Right ventricle myocardium inferior (tissue), 1 donor: ENCODE measurements around the gene CCDC174. TPM values are rescaled to one million over a fixed set of nuclear protein-coding genes. Genes with fewer than 3 reads are reported as not detected.
"Not testable (repeated sequence)": the region's sequence is repeated elsewhere in the genome, so short reads cannot be mapped to it uniquely, and the experiment has no call there.

Experiments
- ATAC-seq: fragments of 200-7000 bp; cut with Tn5 transposase; one replicate; pipeline ENCODE4 v1.9.1; 2020; ENCODE audit warnings: mild to moderate bottlenecking, moderate library complexity
- DNase-seq: peaks from one replicate; pipeline ENCODE4 v3.0.0; 2021; ENCODE audit errors: missing footprints
- intact Hi-C: fragments of 100-400 bp; cut with DNase I; formaldehyde crosslinking; loops from one replicate; pipeline ENCODE4 v1.11.0; 2022
- long read RNA-seq: library from polyadenylated mRNA; unstranded; transcript quantifications from one replicate; pipeline ENCODE4 v2.0.0, GENCODE V29; 2021
- total RNA-seq: library from RNA; stranded (reverse); fragmentation: NEBNext Ultra II Directional; extraction: Animal tissue kit (Norgen Biotek cat#: 25700); gene quantifications from one replicate; pipeline ENCODE4 v1.2.1, GENCODE V29; 2021
- donor health status: DM: no; HTN: yes; CAD: no; lungs with severe emphysema.

The CCDC174 gene
- 9.7 TPM for total RNA-seq
- long read RNA-seq, partial matches to known transcripts, result 2 of 4 reads
- long read RNA-seq, other reads (novel, unspliced or antisense), result 0 of 4 reads

- DNase-seq, result peak; percentile 94
- intact Hi-C loops, result loop anchor here (1.0 to 10.0 kb wide), 2 partner anchors 414 to 443 kb away; partner anchors contain the start of genes MRPS25 and RBSN
- ATAC-seq, result peak; percentile 99
These were observed at the start of gene CCDC174 for GRCh38 chr3:14651440-14652251. TSS of gene CCDC174 (plus strand) at chr3:14651762. CDS start at chr3:14651837, 75 bp downstream.

GRCh38 chr3:14602006-14602803 lies 49.4 kb upstream of the CCDC174 start:
- DNase-seq, result no peak
- ATAC-seq, result no peak
- intact Hi-C loops, result no loop called here

GRCh38 chr3:14602804-14603644 lies 48.5 kb upstream of the CCDC174 start:
- no peak for DNase-seq
- ATAC-seq, result no peak
- intact Hi-C loops, result no loop called here

GRCh38 chr3:14605067-14605466 lies 46.5 kb upstream of the CCDC174 start:
- intact Hi-C loops, result no loop called here
- ATAC-seq (no peak), DNase-seq (no peak)

- no peak for DNase-seq
- intact Hi-C loops, result no loop called here
- no peak for ATAC-seq
These were observed 45.8 kb upstream of the CCDC174 start for GRCh38 chr3:14605744-14606143.

- DNase-seq, result no peak
- ATAC-seq, result peak; percentile 77
- intact Hi-C loops, result no loop called here
These were observed 44.8 kb upstream of the CCDC174 start for GRCh38 chr3:14606669-14607339.

GRCh38 chr3:14608298-14608697 lies 43.3 kb upstream of the CCDC174 start:
- ATAC-seq (no peak), DNase-seq (no peak)
- intact Hi-C loops, result no loop called here

- ATAC-seq, DNase-seq, intact Hi-C loops: not testable (repeated sequence)
These were observed 42.5 kb upstream of the CCDC174 start for GRCh38 chr3:14609058-14609457.

- no peak for ATAC-seq
- intact Hi-C loops, result no loop called here
These were observed 42.1 kb upstream of the CCDC174 start for GRCh38 chr3:14609506-14609905.

GRCh38 chr3:14609941-14610340 lies 41.6 kb upstream of the CCDC174 start:
- no peak for ATAC-seq
- intact Hi-C loops, result no loop called here
- DNase-seq, result no peak

More at GRCh38 chr3:14609506-14609905, 42.1 kb upstream of the CCDC174 start:
- no peak for DNase-seq

- ATAC-seq, result no peak
- DNase-seq, result no peak
- intact Hi-C loops, result no loop called here
These were observed 37.4 kb upstream of the CCDC174 start for GRCh38 chr3:14614189-14614588.

- intact Hi-C loops, result no loop called here
- no peak for ATAC-seq
- no peak for DNase-seq
These were observed 36.7 kb upstream of the CCDC174 start for GRCh38 chr3:14614862-14615261.

GRCh38 chr3:14616606-14617507 lies 34.7 kb upstream of the CCDC174 start:
- intact Hi-C loops, result no loop called here
- DNase-seq, result no peak
- ATAC-seq, result no peak

GRCh38 chr3:14617508-14618023 lies 34.0 kb upstream of the CCDC174 start:
- DNase-seq, result no peak

GRCh38 chr3:14619605-14620004 lies 32.0 kb upstream of the CCDC174 start:
- no peak for DNase-seq
- intact Hi-C loops, result no loop called here
- no peak for ATAC-seq

More at GRCh38 chr3:14617508-14618023, 34.0 kb upstream of the CCDC174 start:
- ATAC-seq, result no peak
- intact Hi-C loops, result no loop called here

- ATAC-seq, result no peak
- intact Hi-C loops, result no loop called here
- no peak for DNase-seq
These were observed 31.1 kb upstream of the CCDC174 start for GRCh38 chr3:14620512-14620911.

GRCh38 chr3:14621093-14621492 lies 30.5 kb upstream of the CCDC174 start:
- intact Hi-C loops, result no loop called here
- DNase-seq (no peak), ATAC-seq (no peak)
